H1 (cell line): ENCODE results near the gene ARHGDIG. TPM values are rescaled to one million over a fixed set of nuclear protein-coding genes. Genes with fewer than 3 reads are reported as not detected.
A peak's percentile ranks its signal among the peaks of the same experiment; 100 is the strongest.

Source experiments
- CTCF ChIA-PET: fragments of 300-600 bp; sonication (Branson Sonifier 250); formaldehyde crosslinking; loops from one replicate; lab custom pipeline; 2021; ENCODE audit not compliant: partially characterized antibody; lab: Charles Lee
- POLR2A ChIA-PET: fragments of 300-600 bp; sonication (Branson Sonifier 250); formaldehyde crosslinking; loops from one replicate; lab custom pipeline; 2021; ENCODE audit warnings: inconsistent platforms; ENCODE audit not compliant: partially characterized antibody; lab: Charles Lee
- DNase-seq, 2 experiments: peaks; one replicate each; pipeline versions ENCODE4 v3.0.0 to v3.0.0-alpha.2; 2010 to 2022; ENCODE audit warnings: low spot score in 2 of 2, low read depth in 1 of 2, mixed read lengths in 1 of 2
- FAIRE-seq: peaks from 2 replicates; lab custom pipeline; 2011; peaks lifted over from hg19 to GRCh38; lab: Jason Lieb, UNC
- H2AFZ ChIP-seq: 2 replicates; pipeline ENCODE4 v1.8.1; 2012; ENCODE audit warnings: low read length, inconsistent platforms
- H2AK5ac ChIP-seq: 2 replicates; pipeline ENCODE4 v1.6.1; 2013; ENCODE audit warnings: low read depth, low read length
- H2BK120ac ChIP-seq: replicated peaks from 2 replicates; pipeline ENCODE3; 2013; ENCODE audit warnings: low read depth, low read length, inconsistent platforms
- H2BK12ac ChIP-seq: 2 replicates; pipeline ENCODE4 v1.6.1; 2013; ENCODE audit warnings: low read depth, low read length
- H2BK15ac ChIP-seq: 2 replicates; pipeline ENCODE4 v1.6.1; 2013; ENCODE audit warnings: low read length
- H2BK20ac ChIP-seq: 2 replicates; pipeline ENCODE4 v1.6.1; 2013; ENCODE audit warnings: low read length
- H2BK5ac ChIP-seq: 2 replicates; pipeline ENCODE4 v1.6.1; 2013; ENCODE audit warnings: low read depth, low read length
- H3K14ac ChIP-seq: 2 replicates; pipeline ENCODE4 v1.6.1; 2013; ENCODE audit warnings: inconsistent platforms; ENCODE audit not compliant: insufficient read length
- H3K18ac ChIP-seq: 2 replicates; pipeline ENCODE4 v1.6.1; 2013; ENCODE audit warnings: low read length; ENCODE audit errors: extremely low read depth
- H3K23ac ChIP-seq: 2 replicates; pipeline ENCODE4 v1.6.1; 2013; ENCODE audit warnings: inconsistent platforms; ENCODE audit not compliant: insufficient read length
- H3K23me2 ChIP-seq: 2 replicates; pipeline ENCODE4 v1.6.1; 2013; ENCODE audit warnings: low read depth, low read length
- H3K27ac ChIP-seq: 2 replicates; pipeline ENCODE4 v1.6.1; 2011; ENCODE audit warnings: low read depth, low read length, inconsistent platforms
- H3K27me3 ChIP-seq, 4 experiments: replicated peaks in 1 of 4; 1 replicate in 1 of 4; 2 replicates in 3 of 4; pipeline versions ENCODE4 v1.6.1 to v1.8.1; 2011 to 2013; ENCODE audit warnings: low read length in 3 of 4, mild to moderate bottlenecking in 3 of 4, inconsistent platforms in 2 of 4, mixed read lengths in 2 of 4, moderate library complexity in 1 of 4; ENCODE audit not compliant: control insufficient read depth in 3 of 4, insufficient read depth in 3 of 4; ENCODE audit errors: extremely low read depth in 1 of 4
- H3K36me3 ChIP-seq, 4 experiments: 2 replicates each; pipeline versions ENCODE4 v1.6.1 to v1.8.1; 2011 to 2013; ENCODE audit warnings: mild to moderate bottlenecking in 4 of 4, low read length in 3 of 4, moderate library complexity in 2 of 4, control low read depth in 1 of 4, inconsistent platforms in 1 of 4; ENCODE audit not compliant: insufficient read depth in 4 of 4, control insufficient read depth in 2 of 4
- H3K4ac ChIP-seq: replicated peaks from 2 replicates; pipeline ENCODE3; 2013; ENCODE audit warnings: low read length, low read depth, mixed read lengths, inconsistent platforms; ENCODE audit not compliant: insufficient read length
- H3K4me1 ChIP-seq, 4 experiments: replicated peaks in 1 of 4; 1 replicate in 1 of 4; 2 replicates in 3 of 4; pipeline versions ENCODE4 v1.6.1 to v1.8.1; 2011 to 2013; ENCODE audit warnings: low read length in 3 of 4, inconsistent platforms in 2 of 4, mixed read lengths in 1 of 4; ENCODE audit not compliant: insufficient read depth in 4 of 4, control insufficient read depth in 3 of 4
- H3K4me2 ChIP-seq, 2 experiments: 2 replicates each; pipeline versions ENCODE4 v1.6.1 to v1.8.1; 2011 to 2013; ENCODE audit warnings: low read depth in 2 of 2, low read length in 2 of 2, control low read depth in 1 of 2, inconsistent platforms in 1 of 2, mild to moderate bottlenecking in 1 of 2; ENCODE audit not compliant: insufficient read depth in 1 of 2
- H3K4me3 ChIP-seq, 4 experiments: fragments of 200-600, 300-600 bp in 1 of 4; sonication (generic), shearing (Covaris generic), sonication (Bioruptor Twin) in 1 of 4; 2 replicates each; pipeline versions ENCODE4 v1.5.1 to v1.8.1; 2011 to 2016; ENCODE audit warnings: low read length in 4 of 4, low read depth in 3 of 4, control low read depth in 2 of 4, inconsistent platforms in 2 of 4, mild to moderate bottlenecking in 2 of 4, mixed read lengths in 1 of 4, moderate library complexity in 1 of 4; ENCODE audit not compliant: insufficient read depth in 2 of 4; ENCODE audit errors: extremely low read depth in 1 of 4
- H3K56ac ChIP-seq: replicated peaks from 2 replicates; pipeline ENCODE3; 2013; ENCODE audit warnings: low read depth, mild to moderate bottlenecking, mixed read lengths, low read length, inconsistent platforms; ENCODE audit not compliant: insufficient read length
- H3K79me1 ChIP-seq: 2 replicates; pipeline ENCODE4 v1.6.1; 2013; ENCODE audit warnings: low read depth, low read length, control low read depth
- H3K79me2 ChIP-seq, 2 experiments: 2 replicates each; pipeline versions ENCODE4 v1.6.1 to v1.8.1; 2012 to 2013; ENCODE audit warnings: low read length in 2 of 2, mild to moderate bottlenecking in 2 of 2, inconsistent platforms in 1 of 2; ENCODE audit not compliant: insufficient read depth in 2 of 2, control insufficient read depth in 1 of 2
- H3K9ac ChIP-seq, 4 experiments: replicated peaks in 1 of 4; 1 replicate in 1 of 4; 2 replicates in 3 of 4; pipeline versions ENCODE4 v1.6.1 to v1.8.1; 2011 to 2013; ENCODE audit warnings: low read depth in 3 of 4, low read length in 3 of 4, control low read depth in 2 of 4, mild to moderate bottlenecking in 2 of 4, moderate library complexity in 2 of 4, inconsistent platforms in 1 of 4; ENCODE audit errors: extremely low read depth in 1 of 4
- H3K9me3 ChIP-seq, 2 experiments: 2 replicates each; pipeline versions ENCODE4 v1.6.1 to v1.8.1; 2012 to 2013; ENCODE audit warnings: mild to moderate bottlenecking in 2 of 2, moderate library complexity in 2 of 2, control low read depth in 1 of 2, inconsistent platforms in 1 of 2, low read depth in 1 of 2, low read length in 1 of 2, mixed read lengths in 1 of 2; ENCODE audit not compliant: insufficient read depth in 2 of 2
- H4K20me1 ChIP-seq, 2 experiments: replicated peaks in 1 of 2; 2 replicates each; pipeline versions ENCODE3 to v1.8.1; 2011 to 2013; ENCODE audit warnings: inconsistent platforms in 2 of 2, low read length in 2 of 2, mild to moderate bottlenecking in 1 of 2; ENCODE audit not compliant: insufficient read depth in 2 of 2, control insufficient read depth in 1 of 2
- H4K5ac ChIP-seq: 2 replicates; pipeline ENCODE4 v1.6.1; 2013; ENCODE audit warnings: low read length, low read depth, mixed read lengths, inconsistent platforms; ENCODE audit not compliant: insufficient read length
- H4K8ac ChIP-seq: 2 replicates; pipeline ENCODE4 v1.8.0; 2013; ENCODE audit warnings: mild to moderate bottlenecking, moderate library complexity, low read length, inconsistent platforms; ENCODE audit not compliant: insufficient read depth; ENCODE audit errors: extremely low read depth
- H4K91ac ChIP-seq: replicated peaks from 2 replicates; pipeline ENCODE3; 2013; ENCODE audit warnings: low read length, mixed read lengths, inconsistent platforms; ENCODE audit not compliant: insufficient read length
- EGR1 ChIP-seq: IDR thresholded peaks from 2 replicates; pipeline ENCODE4 v1.6.1; 2011; ENCODE audit warnings: low read depth, low read length, borderline replicate concordance
- KDM4A ChIP-seq: IDR thresholded peaks from one replicate; pipeline ENCODE4 v1.7.1; 2012; ENCODE audit warnings: low read depth, mild to moderate bottlenecking, moderate library complexity, low read length, inconsistent platforms; ENCODE audit not compliant: severe bottlenecking
- PHF8 ChIP-seq: fragments of 200-600 bp; sonication (generic); conservative IDR thresholded peaks from 2 replicates; pipeline ENCODE4 v1.7.1; 2012; ENCODE audit warnings: low read depth, mild to moderate bottlenecking, inconsistent platforms, low read length, moderate library complexity
- RBBP5 ChIP-seq: IDR thresholded peaks from 2 replicates; pipeline ENCODE4 v1.7.1; 2012; ENCODE audit warnings: low read depth, mild to moderate bottlenecking, inconsistent platforms, low read length, moderate library complexity, borderline replicate concordance
- SAP30 ChIP-seq: fragments of 300-600 bp; sonication (generic); IDR thresholded peaks from 2 replicates; pipeline ENCODE4 v1.7.1; 2012; ENCODE audit warnings: low read length, moderate library complexity, mild to moderate bottlenecking, inconsistent platforms; ENCODE audit not compliant: insufficient read depth, insufficient replicate concordance
- SIX5 ChIP-seq: IDR thresholded peaks from 2 replicates; pipeline ENCODE4 v1.6.1; 2011; ENCODE audit warnings: mild to moderate bottlenecking, low read depth, low read length
- SUZ12 ChIP-seq: fragments of 200-600 bp; sonication (generic); IDR thresholded peaks from 2 replicates; pipeline ENCODE4 v1.6.1; 2012; ENCODE audit warnings: mild to moderate bottlenecking, inconsistent platforms, low read length, moderate library complexity, mixed read lengths
- TAF1 ChIP-seq: IDR thresholded peaks from 2 replicates; pipeline ENCODE4 v1.6.1; 2011; ENCODE audit warnings: mild to moderate bottlenecking, low read depth, low read length
- WGBS, 2 experiments: shearing (Covaris generic) in 1 of 2; methylation state at CpG; one replicate each; pipeline versions ENCODE4 v1.1.6 to v1.1.7; 2013 to 2015; ENCODE audit warnings: low lambda C conversion rate in 2 of 2, mixed read lengths in 2 of 2, inconsistent platforms in 1 of 2, low coverage in 1 of 2, missing lambda C conversion rate in 1 of 2; ENCODE audit not compliant: insufficient replicate concordance in 2 of 2, insufficient coverage in 1 of 2, insufficient read length in 1 of 2; ENCODE audit errors: extremely low coverage in 1 of 2, missing lambda C conversion rate in 1 of 2; 5-methylcytosine and 5-hydroxymethylcytosine counted together
- long read RNA-seq, 2 experiments: library from RNA in 1 of 2; library from capped mRNA in 1 of 2; stranded (forward); transcript quantifications; one replicate each; pipeline ENCODE4 v2.0.0, GENCODE V29; 2021; ENCODE audit warnings: inconsistent platforms in 1 of 2
- polyA minus RNA-seq, 3 experiments: library from RNA; depleted of rRNA, polyadenylated mRNA; stranded (reverse); fragments of >200 nt; gene quantifications; 1 replicate in 2 of 3; 2 replicates in 1 of 3; pipeline ENCODE4 v1.2.3, GENCODE V29; 2011
- polyA plus RNA-seq, 7 experiments: library from polyadenylated mRNA; depleted of rRNA in 3 of 7; stranded (reverse) in 5 of 7; unstranded in 2 of 7; fragments of >200 nt in 5 of 7; fragments of 200-250 nt in 2 of 7; gene quantifications; 1 replicate in 5 of 7; 2 replicates in 1 of 7; 4 replicates in 1 of 7; pipeline versions ENCODE4 v1.2.1 to v1.2.3, GENCODE V29; 2011 to 2013; ENCODE audit warnings: missing spikeins in 2 of 7, mixed read lengths in 2 of 7
- total RNA-seq: library from RNA; stranded (reverse); fragmentation: NEBNext Ultra II Directional; extraction: Animal tissue kit (Norgen Biotek cat#: 25700); gene quantifications from 2 replicates; pipeline ENCODE4 v1.2.1, GENCODE V29; 2021
- TF ChIP-seq, protein P1 (sequence below): IDR thresholded peaks from 2 replicates; pipeline ENCODE4 v1.6.1; 2012; ENCODE audit warnings: inconsistent platforms

Gene ARHGDIG
- total RNA-seq (1.2 and 2.8 TPM in 2 replicates), polyA plus RNA-seq (2011; rRNA removed) (2.9 and 4.5 TPM in 2 replicates), polyA minus RNA-seq (2011; rRNA and poly(A)+ RNA removed) (0.44 and 1.0 TPM in 2 replicates)
- 2.4 TPM for polyA plus RNA-seq (2011; cell fraction: cytosol; rRNA removed)
- 10.9 TPM for polyA plus RNA-seq (2011; cell fraction: nucleus; rRNA removed)
- polyA plus RNA-seq (2012, experiment 1 of 2): 1.3 to 3.2 TPM (median 2.4 TPM) in 4 replicates
- 1.3 TPM for polyA plus RNA-seq (2012, experiment 2 of 2)
- polyA plus RNA-seq (2013, experiment 1 of 2): 0.85 TPM
- 1.2 TPM for polyA plus RNA-seq (2013, experiment 2 of 2)
- polyA minus RNA-seq (2011; cell fraction: cytosol; rRNA and poly(A)+ RNA removed): not detected
- 2.0 TPM for polyA minus RNA-seq (2011; cell fraction: nucleus; rRNA and poly(A)+ RNA removed)
- long read RNA-seq, experiment 1, partial matches to known transcripts: 0 of 4 reads
- long read RNA-seq, experiment 1, other reads (novel, unspliced or antisense): 0 of 4 reads
- long read RNA-seq, experiment 2: 0 reads

DNA sequence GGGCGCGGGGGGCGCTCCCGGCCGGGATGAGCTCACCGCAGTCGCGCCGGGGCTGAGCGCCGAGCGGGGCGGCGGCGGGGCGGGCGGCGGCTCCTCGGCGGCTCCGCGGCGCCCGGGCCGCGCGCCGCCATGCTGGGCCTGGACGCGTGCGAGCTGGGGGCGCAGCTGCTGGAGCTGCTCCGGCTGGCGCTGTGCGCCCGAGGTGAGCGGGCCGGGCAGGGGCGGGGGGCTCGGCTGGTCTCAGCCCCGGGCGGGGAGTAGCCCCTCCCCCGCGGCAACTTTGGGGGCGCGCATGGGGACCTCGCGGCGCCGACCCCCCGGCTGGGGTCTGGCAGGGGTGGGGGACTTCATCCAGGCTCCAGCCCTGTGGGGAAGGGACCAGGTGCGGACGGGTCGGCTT lies at the start of gene ARHGDIG:
Gene ARHGDIG (plus strand): TSS at position 40 of the 400 bp plus-strand sequence. CDS start 90 bp downstream, at position 130.
- peak within 1 kb of the TSS; percentile 68 for H4K8ac ChIP-seq
- H3K36me3 ChIP-seq: no peaks in the 10 kb centered on the region
- H3K14ac ChIP-seq: no peak within 1 kb of the TSS
- H2BK12ac ChIP-seq: no peak within 1 kb of the TSS
- peak within 1 kb of the TSS; percentile 44 to 70 (median 44) for H3K4me3 ChIP-seq
- no peak within 1 kb of the TSS for H3K9ac ChIP-seq
- no peak within 1 kb of the TSS for H2BK120ac ChIP-seq
- no peaks in the 10 kb centered on the region for H3K79me1 ChIP-seq
- H3K79me2 ChIP-seq: no peaks in the 10 kb centered on the region
- no peak within 1 kb of the TSS for H3K4ac ChIP-seq
- TF ChIP-seq TAF1: 0 out of 2 replicates have a peak, but pooled peaks have one; percentile 11
- TF ChIP-seq SAP30: no peak
- TF ChIP-seq PHF8: 0 out of 2 replicates have a peak, but pooled peaks have one; percentile 20
- TF ChIP-seq SUZ12: peak; percentile 50; the same call in 1 of the 2 replicates
- TF ChIP-seq, protein P1, sequence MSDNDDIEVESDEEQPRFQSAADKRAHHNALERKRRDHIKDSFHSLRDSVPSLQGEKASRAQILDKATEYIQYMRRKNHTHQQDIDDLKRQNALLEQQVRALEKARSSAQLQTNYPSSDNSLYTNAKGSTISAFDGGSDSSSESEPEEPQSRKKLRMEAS: 0 out of 2 replicates have a peak, but pooled peaks have one; percentile 7
- TF ChIP-seq RBBP5: no peak
- TF ChIP-seq KDM4A: peak; percentile 60
- TF ChIP-seq SIX5: no peak
- TF ChIP-seq EGR1: no peak
- H3K23ac ChIP-seq: no peak within 1 kb of the TSS
- CTCF ChIA-PET: interaction anchor here (1.1 to 1.9 kb wide), 3 partner anchors 10 to 82 kb away, joined by 3 to 7 read pairs (median 6); no protein-coding TSS in a partner anchor
- H3K18ac ChIP-seq: peak within 1 kb of the TSS; percentile 71; the same call in 1 of the 2 replicates
- H4K5ac ChIP-seq: no peak within 1 kb of the TSS
- no peak within 1 kb of the TSS for H2BK20ac ChIP-seq
- H2BK5ac ChIP-seq: no peak within 1 kb of the TSS
- no peak within 1 kb of the TSS for H3K56ac ChIP-seq
- peaks cover 12 to 37% (median 30%) of the 10 kb centered on the region in 4 experiments for H3K27me3 ChIP-seq
- peak within 1 kb of the TSS; percentile 59 to 76 for H3K4me2 ChIP-seq
- H2AFZ ChIP-seq: no peak within 1 kb of the TSS
- DNase-seq (no peak), FAIRE-seq (no peak)
- H4K91ac ChIP-seq: peak within 1 kb of the TSS; percentile 40
- no peaks in the 10 kb centered on the region for H3K9me3 ChIP-seq
- peaks cover 6% of the 10 kb centered on the region; the same call in 1 of the 2 replicates for H3K23me2 ChIP-seq
- no peak within 1 kb of the TSS for H2BK15ac ChIP-seq
- H3K27ac ChIP-seq: no peak within 1 kb of the TSS
- peaks cover 0 to 3% of the 10 kb centered on the region in 2 experiments for H4K20me1 ChIP-seq
- POLR2A ChIA-PET: interaction anchor here (1.4 to 1.5 kb wide), 2 partner anchors 10 to 17 kb away, joined by 3 to 4 read pairs; no protein-coding TSS in a partner anchor
- WGBS, 2 experiments: 2% methylated on average over 9 of the region's 54 CpGs; no CpG with 5 or more reads in 1 of the 2 experiments
- no peak within 1 kb of the TSS for H2AK5ac ChIP-seq
- peaks cover 0 to 3% (median 0%) of the 10 kb centered on the region in 4 experiments; a peak in 3 of 7 replicates for H3K4me1 ChIP-seq
